Stomach (tissue), 9 donors: Measurements from ENCODE around the gene ST7L. TPM values are rescaled to one million over a fixed set of nuclear protein-coding genes. Genes with fewer than 3 reads are reported as not detected.

Experiments
- DNase-seq, 2 donors: peaks; one replicate each; pipeline versions ENCODE4 v3.0.0 to v3.0.0-alpha.2; 2013 to 2019
- H3K27ac ChIP-seq, 5 donors: fragments of 200-600 bp in 4 of 5; sonication (generic) in 4 of 5; one replicate each; pipeline ENCODE4 v1.5.1; 2013 to 2019; ENCODE audit warnings: mild to moderate bottlenecking in 1 of 5, moderate library complexity in 1 of 5
- H3K27me3 ChIP-seq, 3 donors: fragments of 200-600 bp; sonication (generic); one replicate each; pipeline ENCODE4 v1.5.1; 2017 to 2019; ENCODE audit warnings: mixed run types in 1 of 3
- H3K36me3 ChIP-seq, 4 donors: fragments of 200-600 bp; sonication (generic); 1 replicate in 3 of 4; 2 replicates in 1 of 4; pipeline ENCODE4 v1.5.1; 2016 to 2019
- H3K4me1 ChIP-seq, 4 donors: fragments of 200-600 bp; sonication (generic); one replicate each; pipeline ENCODE4 v1.5.1; 2016 to 2019
- H3K4me3 ChIP-seq, 4 donors: fragments of 200-600 bp; sonication (generic) in 3 of 4; one replicate each; pipeline ENCODE4 v1.5.1; 2016 to 2019; ENCODE audit warnings: mild to moderate bottlenecking in 1 of 4
- H3K9me3 ChIP-seq, 4 donors: fragments of 200-600 bp; sonication (generic); one replicate each; pipeline ENCODE4 v1.5.1; 2016 to 2019
- EP300 ChIP-seq: sonication (generic); formaldehyde crosslinking; IDR thresholded peaks from one replicate; pipeline ENCODE4 v1.6.1; 2017; ENCODE audit warnings: antibody characterized with exemption
- POLR2A ChIP-seq, 4 donors: fragments of 450-650 bp; IDR thresholded peaks; one replicate each; pipeline ENCODE4 v1.6.1; 2016; ENCODE audit warnings: antibody characterized with exemption in 4 of 4, control low read depth in 2 of 4, mild to moderate bottlenecking in 1 of 4, moderate library complexity in 1 of 4
- POLR2AphosphoS5 ChIP-seq, 3 donors: sonication (generic); formaldehyde crosslinking; IDR thresholded peaks; one replicate each; pipeline ENCODE4 v1.6.1; 2016; ENCODE audit warnings: antibody characterized with exemption in 3 of 3
- WGBS, 5 donors: extraction: QIAGEN DNeasy Blood & Tissue Kit in 3 of 5; methylation state at CpG; one replicate each; pipeline versions ENCODE4 v1.1.5 to v1.1.7; 2013 to 2018; 5-methylcytosine and 5-hydroxymethylcytosine counted together
- intact Hi-C: fragments of 100-400 bp; cut with DNase I; formaldehyde crosslinking; loops from one replicate; pipeline ENCODE4 v1.15.1; 2023; ENCODE audit warnings: low total_unique reads
- polyA plus RNA-seq, 3 donors: library from polyadenylated mRNA; stranded (reverse); fragments of 200-250 nt; gene quantifications; one replicate each; pipeline ENCODE4 v1.2.3, GENCODE V29; 2013
- total RNA-seq, 5 donors: library from RNA; depleted of rRNA; stranded (reverse); fragments of >200 nt; gene quantifications; one replicate each; pipeline versions ENCODE4 v1.1.0 to v1.2.3, GENCODE V29; 2014 to 2016
- TF ChIP-seq, protein P1 (sequence below), 7 experiments: fragments of 450-650 bp in 4 of 7; fragments of 200-600 bp in 3 of 7; sonication (generic) in 3 of 7; IDR thresholded peaks; one replicate each; pipeline ENCODE4 v1.5.1; 2016 to 2019; ENCODE audit warnings: antibody characterized with exemption in 7 of 7, control low read depth in 2 of 7, mild to moderate bottlenecking in 1 of 7
- donor health status: healthy with polysubstance abuse.
- donor health status: Bipolar disorder and iron deficiency.
- donor health status: healthy.

The ST7L gene
- total and polyA plus RNA-seq, 8 donors: 3.5 to 85.7 (median 11.3) TPM

DNA sequence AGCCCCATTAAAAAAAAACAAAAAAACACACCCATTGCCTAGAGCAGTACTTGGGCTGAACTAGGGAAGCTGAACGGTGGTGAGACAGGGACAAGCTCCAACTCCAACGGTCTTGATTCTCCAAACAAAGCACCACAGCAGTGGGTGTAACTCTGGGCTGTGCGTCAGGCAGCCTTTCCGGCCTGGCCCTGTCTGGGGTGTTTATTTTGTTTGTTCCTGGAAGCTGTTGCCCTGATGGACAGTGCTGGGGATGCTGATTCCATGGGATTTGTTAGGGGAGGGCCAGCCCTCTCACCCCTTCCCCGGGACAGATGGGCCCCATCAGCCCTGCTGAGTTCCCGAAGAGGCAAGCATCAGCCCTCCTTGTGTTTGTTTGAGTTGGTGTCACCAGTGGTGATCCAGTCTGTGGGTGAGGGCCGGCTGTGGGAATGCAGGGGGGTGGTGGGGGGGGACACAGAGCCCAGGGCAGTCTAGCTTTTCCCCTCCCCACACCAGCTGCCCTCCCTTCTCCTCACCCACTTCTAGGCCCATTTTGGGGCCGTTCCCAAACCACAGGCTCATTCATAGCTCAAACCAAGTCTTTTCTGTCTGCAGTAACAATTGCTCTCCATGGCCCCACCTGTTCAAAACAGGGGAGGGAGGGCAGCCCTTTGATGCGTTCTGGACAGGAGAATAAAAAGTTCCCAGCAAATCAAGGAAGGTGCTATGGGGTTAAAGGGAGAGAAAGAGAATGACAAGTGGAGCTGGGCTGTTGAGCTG is 105.7 kb downstream of the ST7L start:
- H3K27ac ChIP-seq: peak overlapping the region in 4 of 5 donors; percentile 24 to 65 (median 46)
- H3K36me3 ChIP-seq: peaks cover 0 to 15% (median 8%) of the 10 kb centered on the region in 4 donors
- DNase-seq: peak; percentile 32 to 68
- H3K4me3 ChIP-seq: no peak overlapping the region
- intact Hi-C loops: no loop called here
- H3K27me3 ChIP-seq: peaks cover 10 to 33% (median 26%) of the 10 kb centered on the region in 3 donors
- peaks cover 13 to 28% (median 22%) of the 10 kb centered on the region in 4 donors for H3K4me1 ChIP-seq
- 46 to 54% (median 49%) methylated on average over 6 to 9 of the region's 9 CpGs for WGBS, 5 donors
- peak in 1 of 3 donors; percentile 44 for TF ChIP-seq POLR2AphosphoS5 (IDR thresholded peaks at IDR 0.05)
- TF ChIP-seq EP300: no peak
- no peaks in the 10 kb centered on the region for H3K9me3 ChIP-seq

DNA sequence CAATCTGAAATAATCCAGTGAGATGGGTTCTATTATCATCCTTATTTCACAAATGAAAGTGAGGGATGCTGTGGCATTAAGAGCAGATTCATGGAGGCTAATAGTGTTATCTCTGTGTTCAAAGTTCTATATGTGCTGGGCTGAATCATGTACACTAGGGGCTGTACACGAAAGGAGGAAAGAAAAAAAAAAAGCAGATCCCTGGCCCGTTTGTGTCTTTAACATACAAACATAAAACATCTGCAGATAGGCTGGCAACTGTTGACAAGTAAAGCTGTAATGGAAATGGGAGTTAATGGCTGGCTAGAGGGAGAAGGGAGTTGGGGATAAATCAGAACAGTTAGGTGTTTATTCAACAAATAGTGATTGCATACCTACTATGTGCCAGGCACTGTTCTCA is 107.0 kb downstream of the ST7L start:
- Histone ChIP-seq H3K27me3 (peaks cover 10 to 47% (median 40%) of the 10 kb centered on the region in 3 donors), H3K36me3 (peaks cover 0 to 3% (median 1%) of the 10 kb centered on the region in 4 donors), H3K27ac (peak overlapping the region in 1 of 5 donors; percentile 72), H3K4me3 (no peak overlapping the region), H3K9me3 (no peaks in the 10 kb centered on the region), H3K4me1 (peaks cover 20 to 36% (median 31%) of the 10 kb centered on the region in 4 donors)
- intact Hi-C loops: no loop called here
- TF ChIP-seq, protein P1, sequence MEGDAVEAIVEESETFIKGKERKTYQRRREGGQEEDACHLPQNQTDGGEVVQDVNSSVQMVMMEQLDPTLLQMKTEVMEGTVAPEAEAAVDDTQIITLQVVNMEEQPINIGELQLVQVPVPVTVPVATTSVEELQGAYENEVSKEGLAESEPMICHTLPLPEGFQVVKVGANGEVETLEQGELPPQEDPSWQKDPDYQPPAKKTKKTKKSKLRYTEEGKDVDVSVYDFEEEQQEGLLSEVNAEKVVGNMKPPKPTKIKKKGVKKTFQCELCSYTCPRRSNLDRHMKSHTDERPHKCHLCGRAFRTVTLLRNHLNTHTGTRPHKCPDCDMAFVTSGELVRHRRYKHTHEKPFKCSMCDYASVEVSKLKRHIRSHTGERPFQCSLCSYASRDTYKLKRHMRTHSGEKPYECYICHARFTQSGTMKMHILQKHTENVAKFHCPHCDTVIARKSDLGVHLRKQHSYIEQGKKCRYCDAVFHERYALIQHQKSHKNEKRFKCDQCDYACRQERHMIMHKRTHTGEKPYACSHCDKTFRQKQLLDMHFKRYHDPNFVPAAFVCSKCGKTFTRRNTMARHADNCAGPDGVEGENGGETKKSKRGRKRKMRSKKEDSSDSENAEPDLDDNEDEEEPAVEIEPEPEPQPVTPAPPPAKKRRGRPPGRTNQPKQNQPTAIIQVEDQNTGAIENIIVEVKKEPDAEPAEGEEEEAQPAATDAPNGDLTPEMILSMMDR (IDR thresholded peaks at IDR 0.05): no peak
- TF ChIP-seq EP300 (no peak), POLR2A (IDR thresholded peaks at IDR 0.05) (no peak)
- DNase-seq: no peak
- WGBS, 5 donors: 29 to 46% (median 36%) methylated on average over 2 of the region's 2 CpGs

DNA sequence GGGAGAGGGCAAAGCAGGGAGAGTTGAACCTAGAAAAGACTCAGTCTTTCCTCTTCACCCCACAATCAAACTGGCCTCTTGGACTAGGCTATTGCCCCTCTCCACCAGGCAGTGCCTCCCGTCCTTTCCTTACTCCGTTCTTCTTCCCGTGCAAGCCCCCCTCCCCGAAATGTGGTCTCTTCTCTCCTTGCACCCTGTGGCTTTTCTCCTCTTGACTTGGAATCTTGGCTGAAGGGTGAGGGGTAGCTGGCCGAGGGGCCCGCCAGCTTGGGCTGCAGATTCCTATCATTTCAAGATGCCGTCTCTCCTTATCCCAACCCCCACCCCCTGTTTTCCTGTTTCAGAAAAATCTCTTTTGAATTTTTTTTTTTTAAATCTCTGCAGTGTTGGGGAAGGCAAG is 108.6 kb downstream of the ST7L start:
- intact Hi-C loops: no loop called here
- H3K36me3 ChIP-seq: no peaks in the 10 kb centered on the region
- H3K9me3 ChIP-seq: no peaks in the 10 kb centered on the region
- WGBS, 5 donors: 48 to 75% (median 56%) methylated on average over 7 of the region's 7 CpGs
- no peak for TF ChIP-seq EP300
- TF ChIP-seq POLR2AphosphoS5 (IDR thresholded peaks at IDR 0.05): no peak
- no peak for TF ChIP-seq POLR2A (IDR thresholded peaks at IDR 0.05)
- TF ChIP-seq, protein P1 (IDR thresholded peaks at IDR 0.05): no peak
- DNase-seq: no peak
- peaks cover 18 to 28% (median 24%) of the 10 kb centered on the region in 4 donors for H3K4me1 ChIP-seq
- peak overlapping the region in 2 of 4 donors; percentile 56 to 61 for H3K4me3 ChIP-seq
- H3K27me3 ChIP-seq: peaks cover 10 to 63% (median 43%) of the 10 kb centered on the region in 3 donors
- H3K27ac ChIP-seq: peak overlapping the region in 3 of 5 donors; percentile 20 to 73 (median 72)

DNA sequence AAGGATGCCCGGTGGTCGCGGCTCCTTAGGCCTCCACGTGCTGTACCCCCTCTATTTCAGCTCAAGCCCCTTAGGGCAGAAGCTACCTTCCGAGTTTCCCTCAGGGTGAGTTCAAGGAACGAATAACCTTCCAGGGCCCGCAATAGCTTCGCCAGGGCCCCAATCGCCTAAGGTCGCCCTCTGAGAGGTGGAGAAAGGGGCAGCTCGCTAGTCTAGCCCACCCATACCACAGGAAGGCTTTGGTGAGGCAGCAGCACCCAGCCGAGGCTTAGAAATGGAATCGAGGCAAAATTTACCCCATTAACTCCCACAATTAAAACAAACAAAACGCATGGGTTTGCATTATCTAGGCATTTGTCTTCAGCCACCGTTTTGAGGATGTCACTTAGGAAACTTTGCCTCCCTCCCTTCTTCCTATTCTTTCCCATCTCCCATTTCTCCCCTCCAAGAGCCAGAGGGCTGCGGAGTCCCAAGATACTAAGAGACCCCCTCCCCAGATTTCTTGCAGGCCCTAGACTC is 109.2 kb downstream of the ST7L start:
- Histone ChIP-seq H3K4me1 (peaks cover 17 to 24% (median 23%) of the 10 kb centered on the region in 4 donors), H3K9me3 (no peaks in the 10 kb centered on the region), H3K27ac (peak overlapping the region; percentile 3 to 73 (median 20)), H3K36me3 (no peaks in the 10 kb centered on the region), H3K4me3 (peak overlapping the region; percentile 56 to 72 (median 59)), H3K27me3 (peaks cover 10 to 67% (median 43%) of the 10 kb centered on the region in 3 donors)
- TF ChIP-seq POLR2AphosphoS5 (IDR thresholded peaks at IDR 0.05) (no peak), POLR2A (IDR thresholded peaks at IDR 0.05) (no peak), EP300 (no peak)
- TF ChIP-seq, protein P1 (IDR thresholded peaks at IDR 0.05): no peak
- intact Hi-C loops: no loop called here
- WGBS, 5 donors: 30 to 59% (median 40%) methylated on average over 16 of the region's 16 CpGs
- DNase-seq: no peak
